Skin epidermis (tissue), 12 donors: Measurements from ENCODE around the gene MPI.
"Not testable (repeated sequence)": the region's sequence is repeated elsewhere in the genome, so short reads cannot be mapped to it uniquely, and the experiment has no call there.

Experiments
- H3K27ac ChIP-seq, 21 experiments: fragments of 200-600 bp; sonication (generic) in 11 of 21; one replicate each; pipeline ENCODE4 v1.5.0; 2020; ENCODE audit warnings: mild to moderate bottlenecking in 3 of 21, inconsistent platforms in 2 of 21, moderate library complexity in 2 of 21
- H3K4me3 ChIP-seq, 7 experiments: fragments of 200-600 bp; sonication (generic) in 2 of 7; one replicate each; pipeline ENCODE4 v1.5.0; 2020; ENCODE audit warnings: inconsistent platforms in 2 of 7, mild to moderate bottlenecking in 2 of 7, moderate library complexity in 1 of 7

The MPI gene

DNA sequence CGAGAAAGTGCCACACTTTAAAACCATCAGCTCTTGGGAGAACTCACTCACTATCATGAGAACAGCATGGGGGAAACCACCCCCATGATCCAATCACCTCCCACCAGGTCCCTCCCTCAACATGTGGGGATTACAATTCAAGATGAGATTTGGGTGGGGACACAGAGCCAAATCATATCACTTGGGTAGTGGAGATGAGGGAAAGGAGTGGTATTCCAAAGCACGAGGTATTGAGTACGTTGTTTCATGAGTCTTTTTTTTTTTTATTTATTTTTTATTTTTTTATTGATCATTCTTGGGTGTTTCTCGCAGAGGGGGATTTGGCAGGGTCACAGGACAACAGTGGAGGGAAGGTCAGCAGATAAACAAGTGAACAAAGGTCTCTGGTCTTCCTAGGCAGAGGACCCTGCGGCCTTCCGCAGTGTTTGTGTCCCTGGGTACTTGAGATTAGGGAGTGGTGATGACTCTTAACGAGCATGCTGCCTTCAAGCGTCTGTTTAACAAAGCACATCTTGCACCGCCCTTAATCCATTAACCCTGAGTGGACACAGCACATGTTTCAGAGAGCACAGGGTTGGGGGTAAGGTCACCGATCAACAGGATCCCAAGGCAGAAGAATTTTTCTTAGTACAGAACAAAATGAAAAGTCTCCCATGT, 2.2 kb upstream of the MPI start:
- not testable (repeated sequence) for H3K27ac ChIP-seq

DNA sequence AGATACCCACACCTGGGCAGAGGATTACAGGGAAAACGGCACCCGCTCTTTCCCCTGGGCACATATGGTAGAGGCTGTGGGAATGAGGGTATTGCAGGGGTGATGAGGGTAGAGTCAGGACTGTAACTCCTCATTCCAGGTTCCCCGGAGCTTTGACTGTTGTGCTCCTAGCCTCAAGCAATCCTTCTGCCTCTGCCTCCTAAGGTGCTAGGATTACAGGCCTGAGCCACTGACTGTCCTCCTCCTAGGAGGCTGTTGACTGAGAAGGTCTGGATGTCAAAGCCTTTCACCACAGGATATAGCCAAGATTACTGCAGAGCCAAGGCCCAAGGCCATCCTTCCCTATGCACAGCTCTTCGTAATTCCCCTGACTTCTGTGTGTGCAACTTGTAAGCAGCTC, 1.1 kb upstream of the MPI start:
- peak overlapping the region in 2 of 21 experiments; percentile 65 to 87 for H3K27ac ChIP-seq
- no peak overlapping the region for H3K4me3 ChIP-seq

More for the DNA sequence above, 2.2 kb upstream of the MPI start:
- not testable (repeated sequence) for H3K4me3 ChIP-seq

DNA sequence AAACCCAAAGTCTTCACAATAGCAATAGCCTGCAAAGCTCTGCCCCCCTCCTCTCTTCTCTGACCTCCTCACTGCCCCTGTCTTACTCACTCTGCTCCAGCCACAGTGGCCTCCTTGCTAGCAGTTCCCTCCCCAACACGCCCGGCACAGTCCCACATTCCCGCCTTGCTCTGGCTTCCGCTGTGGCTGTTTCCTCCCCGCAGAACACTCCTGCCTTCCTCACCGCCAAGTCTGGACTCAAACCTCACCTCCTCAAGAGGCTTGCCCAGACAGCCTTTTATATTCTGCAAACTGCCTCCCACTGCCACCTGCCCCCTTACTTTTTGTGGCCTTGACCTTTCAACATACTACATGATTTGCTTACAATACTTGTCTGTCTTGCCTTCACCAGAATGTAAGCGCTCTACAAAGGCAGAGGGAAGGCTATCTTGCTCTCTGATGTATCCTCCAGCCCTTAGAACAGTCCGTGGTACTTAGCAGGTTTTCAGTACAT, 406 bp upstream of the MPI start:
- Histone ChIP-seq H3K27ac (peak overlapping the region in 20 of 21 experiments; percentile 7 to 90 (median 84)), H3K4me3 (peak overlapping the region; percentile 53 to 89 (median 60))

DNA sequence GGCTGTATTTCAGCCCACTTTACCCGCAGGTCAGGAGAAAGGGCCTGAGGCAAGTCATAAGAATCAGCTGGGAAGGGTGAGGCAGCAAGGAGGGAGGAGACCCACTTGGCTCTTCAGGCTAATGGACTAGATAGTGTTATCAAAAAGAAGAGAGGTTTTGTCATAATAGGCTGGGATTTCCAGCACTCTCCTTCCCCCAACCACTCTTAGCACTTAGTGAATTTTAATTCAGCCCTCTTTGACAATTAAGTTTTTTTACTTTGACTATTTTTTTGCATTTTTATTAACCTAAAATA, 771 bp downstream of the MPI start:
- peak overlapping the region; percentile 53 to 89 (median 60) for H3K4me3 ChIP-seq
- H3K27ac ChIP-seq, result peak overlapping the region in 16 of 21 experiments; percentile 7 to 90 (median 84)

DNA sequence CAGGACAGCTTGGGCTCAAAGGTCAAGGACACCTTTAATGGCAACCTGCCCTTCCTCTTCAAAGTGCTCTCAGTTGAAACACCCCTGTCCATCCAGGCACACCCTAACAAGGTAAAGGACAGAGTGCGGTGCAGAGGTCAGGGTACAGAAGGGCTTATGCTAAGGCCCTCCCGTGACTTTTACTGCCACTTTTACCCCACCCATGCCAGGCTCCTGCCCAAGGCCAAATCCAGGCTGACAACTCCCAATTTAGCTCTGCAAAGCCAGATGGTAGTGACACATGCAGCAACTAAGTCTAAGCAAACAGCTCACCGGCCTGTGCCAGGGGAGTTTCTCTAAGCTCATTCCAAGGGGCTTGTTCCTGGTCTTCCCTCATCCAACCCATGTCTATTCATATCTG, 1.6 kb downstream of the MPI start:
- Histone ChIP-seq H3K4me3 (no peak overlapping the region), H3K27ac (peak overlapping the region in 1 of 21 experiments; percentile 88)

DNA sequence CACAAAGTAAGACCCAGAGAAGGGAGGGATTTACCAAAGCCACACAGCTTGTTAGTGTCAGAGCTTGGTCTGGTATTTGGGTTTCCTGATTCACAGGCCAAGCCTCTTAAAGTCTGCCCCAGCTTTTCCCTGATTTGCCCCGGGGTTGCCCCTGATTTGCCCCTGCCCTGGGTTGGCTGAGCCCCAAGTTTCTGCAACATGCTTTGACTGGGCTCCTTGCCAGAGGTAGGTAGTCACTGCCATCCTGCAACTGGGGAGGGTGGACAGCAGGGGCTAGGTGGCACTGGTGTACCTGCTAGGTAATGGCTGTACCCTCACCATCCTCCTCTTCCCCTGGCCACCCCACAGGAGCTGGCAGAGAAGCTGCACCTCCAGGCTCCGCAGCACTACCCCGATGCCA, 2.5 kb downstream of the MPI start:
- no peak overlapping the region for H3K4me3 ChIP-seq

DNA sequence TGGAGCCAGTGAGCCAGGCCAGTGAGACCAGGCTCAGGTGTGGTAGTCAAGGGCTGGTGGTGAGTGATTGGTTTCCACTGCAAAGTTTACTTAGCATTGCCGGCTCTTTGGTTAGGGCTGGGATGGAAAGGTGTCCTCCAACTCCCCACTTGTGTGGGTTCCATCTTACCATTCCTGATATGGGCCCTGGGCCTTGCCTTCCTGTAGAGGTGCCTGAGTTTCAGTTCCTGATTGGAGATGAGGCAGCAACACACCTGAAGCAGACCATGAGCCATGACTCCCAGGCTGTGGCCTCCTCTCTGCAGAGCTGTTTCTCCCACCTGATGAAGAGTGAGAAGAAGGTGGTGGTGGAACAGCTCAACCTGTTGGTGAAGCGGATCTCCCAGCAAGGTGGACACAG, 3.1 kb downstream of the MPI start:
- Histone ChIP-seq H3K27ac (peak overlapping the region in 5 of 21 experiments; percentile 24 to 75 (median 31)), H3K4me3 (no peak overlapping the region)

More for the DNA sequence above, 2.5 kb downstream of the MPI start:
- peak overlapping the region in 2 of 21 experiments; percentile 24 to 75 for H3K27ac ChIP-seq

DNA sequence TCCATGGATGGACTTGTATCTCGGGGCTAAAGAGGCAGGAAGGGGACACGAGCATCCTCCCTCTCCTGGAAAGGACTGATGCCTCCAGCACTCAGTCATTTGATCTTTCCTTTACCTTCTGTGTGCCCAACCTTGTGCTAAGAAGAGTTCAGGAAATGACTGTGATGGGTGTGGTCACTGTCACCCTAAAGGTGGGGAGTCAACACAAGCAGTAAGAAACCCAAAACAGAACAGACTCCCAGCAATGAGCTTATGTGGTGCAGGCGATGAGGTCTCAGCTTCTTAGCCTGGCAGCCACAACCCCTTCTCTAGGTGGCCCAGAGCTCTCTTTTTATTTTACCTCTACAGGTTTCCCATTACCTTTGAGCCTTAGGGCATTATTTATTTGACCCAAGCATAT, 3.8 kb downstream of the MPI start:
- peak overlapping the region in 5 of 21 experiments; percentile 24 to 75 (median 31) for H3K27ac ChIP-seq
- H3K4me3 ChIP-seq, result no peak overlapping the region

DNA sequence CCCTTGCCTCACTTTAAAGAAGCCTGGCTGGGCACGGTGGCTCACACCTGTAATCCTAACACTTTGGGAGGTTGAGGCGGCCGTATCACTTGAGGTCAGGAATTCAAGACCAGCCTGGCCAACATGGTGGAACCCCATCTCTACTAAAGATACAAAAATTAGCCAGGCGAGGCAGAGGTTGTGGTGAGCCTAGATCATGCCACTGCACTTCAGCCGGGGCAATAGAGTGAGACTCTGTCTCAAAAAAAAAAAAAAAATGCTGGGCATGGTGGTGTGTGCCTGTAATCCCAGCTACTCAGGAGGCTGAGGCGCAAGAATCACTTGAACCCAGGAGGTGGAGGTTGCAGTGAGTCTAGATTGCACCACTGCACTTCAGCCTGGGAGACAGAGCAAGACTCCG, 4.5 kb downstream of the MPI start:
- H3K27ac ChIP-seq, result peak overlapping the region in 1 of 21 experiments; percentile 36
- not testable (repeated sequence) for H3K4me3 ChIP-seq

DNA sequence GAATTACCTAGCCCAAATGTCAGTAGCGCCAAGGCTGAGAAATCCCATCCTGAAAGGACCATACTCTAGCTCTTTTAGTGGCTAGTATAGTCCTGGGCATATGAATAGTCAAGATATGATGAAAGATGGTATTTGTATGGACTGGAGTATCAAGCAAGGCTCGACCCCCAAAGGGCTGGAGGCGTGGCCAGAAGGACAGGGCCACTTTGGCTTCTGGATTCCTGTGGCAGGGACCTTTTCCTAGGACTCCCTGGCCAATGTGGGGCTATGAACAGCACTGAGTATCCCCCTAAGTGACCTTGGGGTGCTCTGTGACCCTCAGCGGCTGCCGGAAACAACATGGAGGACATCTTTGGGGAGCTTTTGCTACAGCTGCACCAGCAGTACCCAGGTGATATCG, 6.0 kb downstream of the MPI start:
- Histone ChIP-seq H3K4me3 (no peak overlapping the region), H3K27ac (no peak overlapping the region)

DNA sequence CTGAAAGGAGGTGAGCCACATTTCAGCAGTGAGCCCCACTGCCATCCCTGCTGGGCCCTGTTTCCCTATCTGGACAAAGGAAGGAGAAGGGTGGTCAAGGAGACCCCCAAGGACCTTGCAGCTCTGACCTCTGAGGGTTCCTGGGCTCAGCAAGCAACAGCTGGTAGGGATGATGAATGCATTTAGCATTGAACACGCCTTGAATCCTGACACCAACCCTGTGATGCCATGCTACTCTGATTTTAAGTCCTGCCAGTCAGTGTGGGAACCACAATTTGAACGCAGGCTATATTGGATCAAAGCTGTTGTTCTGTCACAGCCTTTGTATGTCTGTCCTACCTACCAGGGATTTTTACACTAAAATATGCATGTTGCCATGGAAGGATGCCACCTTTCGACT, 6.5 kb downstream of the MPI start:
- H3K4me3 ChIP-seq, result no peak overlapping the region
- peak overlapping the region in 1 of 21 experiments; percentile 16 for H3K27ac ChIP-seq

DNA sequence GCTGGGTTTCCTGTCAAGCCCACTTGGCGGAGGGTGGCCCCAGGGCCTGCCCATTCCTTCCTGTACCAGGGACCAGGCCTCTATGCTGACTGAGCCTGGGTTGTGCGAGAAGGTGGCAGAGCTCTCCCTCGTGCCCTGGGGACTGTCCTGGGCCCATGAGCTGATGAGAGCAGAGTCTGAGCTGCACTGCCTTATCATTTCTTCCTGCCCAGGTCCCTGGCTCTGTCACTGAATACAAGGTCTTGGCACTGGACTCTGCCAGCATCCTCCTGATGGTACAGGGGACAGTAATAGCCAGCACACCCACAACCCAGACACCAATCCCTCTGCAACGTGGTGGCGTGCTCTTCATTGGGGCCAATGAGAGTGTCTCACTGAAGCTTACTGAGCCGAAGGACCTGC, 7.5 kb downstream of the MPI start:
- no peak overlapping the region for H3K4me3 ChIP-seq
- peak overlapping the region in 1 of 21 experiments; percentile 12 for H3K27ac ChIP-seq

DNA sequence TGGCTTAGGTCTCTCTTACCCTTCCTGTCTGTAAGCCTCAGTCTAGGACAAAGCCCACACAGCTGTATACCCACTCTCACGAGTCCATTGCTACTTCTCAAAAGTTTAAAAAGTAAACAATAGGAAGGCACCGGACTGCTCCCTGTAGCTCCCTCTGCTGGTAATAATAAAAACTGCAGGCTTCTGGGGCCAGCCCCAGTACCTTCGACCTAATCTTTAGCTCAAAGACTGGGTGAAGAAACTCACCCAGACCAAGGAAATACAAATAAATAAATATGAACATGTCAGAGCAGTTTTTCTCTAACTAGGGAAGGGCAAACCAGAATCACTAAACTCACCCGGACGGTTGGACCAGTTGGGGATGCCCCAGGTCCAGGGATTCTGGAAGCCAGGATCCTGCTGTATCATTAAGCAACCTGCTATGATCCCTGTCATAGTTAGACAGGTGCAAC, 11.8 kb downstream of the MPI start:
- peak overlapping the region in 11 of 21 experiments; percentile 5 to 70 (median 47) for H3K27ac ChIP-seq
- no peak overlapping the region for H3K4me3 ChIP-seq

DNA sequence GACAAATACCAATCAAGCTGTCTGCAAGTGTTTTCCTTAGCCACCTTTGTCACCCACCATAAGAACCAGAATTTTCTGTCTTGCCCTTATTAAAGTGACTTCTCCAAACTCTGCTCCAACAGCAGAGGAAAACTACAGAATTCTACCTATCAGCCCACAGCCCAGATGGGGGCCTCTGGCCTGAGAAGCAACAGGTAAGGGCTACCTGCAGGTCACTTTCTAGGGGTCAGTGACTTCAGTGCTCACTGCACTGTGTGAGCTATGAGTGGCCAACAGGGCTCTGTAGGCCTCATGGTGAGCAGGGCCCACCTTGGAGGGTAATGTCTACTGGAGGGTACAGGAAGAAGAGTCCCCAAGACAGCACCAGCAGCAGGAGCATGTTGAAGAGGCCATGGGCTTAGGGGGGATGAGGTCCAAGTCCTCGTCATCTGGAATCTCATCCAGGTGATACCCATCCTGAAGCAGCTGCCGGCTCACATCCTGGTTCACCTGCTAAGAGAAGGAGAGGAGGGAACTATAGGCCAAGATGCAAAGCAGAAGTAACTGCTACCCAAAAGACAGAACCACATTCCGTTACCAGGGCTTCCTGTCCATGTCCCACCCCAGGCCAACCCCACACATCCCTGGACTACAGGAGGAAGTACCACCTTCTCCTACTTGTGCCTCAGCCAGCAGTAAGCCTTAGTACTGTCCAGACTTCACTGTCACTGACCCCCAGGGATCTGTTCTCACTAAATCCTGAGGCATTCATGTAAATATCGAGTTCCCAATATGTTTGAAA, 12.6 kb downstream of the MPI start:
- peak overlapping the region in 9 of 21 experiments; percentile 8 to 62 (median 30) for H3K27ac ChIP-seq
- no peak overlapping the region for H3K4me3 ChIP-seq

DNA sequence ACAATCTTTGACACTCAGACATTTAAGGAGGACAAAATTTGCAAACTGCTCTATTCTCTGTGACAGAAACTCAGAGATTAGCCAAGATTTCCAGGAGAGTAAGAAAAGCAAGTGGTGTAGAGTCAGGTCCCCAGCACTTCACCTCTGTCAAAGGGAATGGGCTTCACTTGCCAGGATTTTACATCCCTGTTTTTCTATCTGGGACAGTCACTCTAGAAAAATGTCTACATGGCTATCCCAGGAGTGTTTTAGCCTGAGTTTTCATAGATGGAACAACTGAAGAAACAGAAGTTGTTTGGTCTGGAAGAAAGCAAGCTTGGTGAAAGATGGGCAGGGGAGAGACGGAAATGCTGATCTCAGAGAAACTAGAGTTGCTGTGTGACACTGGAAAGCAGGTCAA, 13.8 kb downstream of the MPI start:
- Histone ChIP-seq H3K4me3 (no peak overlapping the region), H3K27ac (peak overlapping the region in 1 of 21 experiments; percentile 0)

DNA sequence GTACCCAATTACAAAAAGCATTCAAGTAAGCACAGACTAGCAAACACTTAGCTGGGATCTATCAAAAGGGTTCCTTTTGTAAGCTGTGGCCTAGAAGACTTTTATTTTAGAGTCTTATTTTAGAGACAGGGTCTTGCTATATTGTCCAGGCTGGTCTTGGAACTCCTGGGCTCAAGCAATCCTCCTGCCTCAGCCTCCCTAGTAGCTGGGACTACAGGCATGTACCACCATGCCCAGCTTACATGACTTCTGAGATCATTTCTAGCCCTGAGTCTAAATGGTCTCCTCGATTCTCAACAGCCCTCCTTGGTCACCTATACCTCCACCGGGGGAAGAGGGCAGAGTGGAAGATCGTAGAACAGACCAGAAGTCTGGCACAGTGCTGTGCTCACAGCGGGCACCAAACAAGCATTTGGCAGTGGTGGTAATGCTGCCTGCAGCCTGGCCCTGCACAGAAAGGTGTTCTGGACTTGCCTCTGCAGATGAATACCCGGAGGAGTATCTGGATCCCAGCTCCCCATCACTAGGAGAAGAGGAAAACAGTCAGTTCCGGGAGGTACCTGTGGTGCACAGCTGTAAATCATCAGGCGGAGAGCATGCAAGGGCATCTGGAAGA, 14.5 kb downstream of the MPI start:
- Histone ChIP-seq H3K27ac (peak overlapping the region in 2 of 21 experiments; percentile 0 to 90), H3K4me3 (no peak overlapping the region)

DNA sequence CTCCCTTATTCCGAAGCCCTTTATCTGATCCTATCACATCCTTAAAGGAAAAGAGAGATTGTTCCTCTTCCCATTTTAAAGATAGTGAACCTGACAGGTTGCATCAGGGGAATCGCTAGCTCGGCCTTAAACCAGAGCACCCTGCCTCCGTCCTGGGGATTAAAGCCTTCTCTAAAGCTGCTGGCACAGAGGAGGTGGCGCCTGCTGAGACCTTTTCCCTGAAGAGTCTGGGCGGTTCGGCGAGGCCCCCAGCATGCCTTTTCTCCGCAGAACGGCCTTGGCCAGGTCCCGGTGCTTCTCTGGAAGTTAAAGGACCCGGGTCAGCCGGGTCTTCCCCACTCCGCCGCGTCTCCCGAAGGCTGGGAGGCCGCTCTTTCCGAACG, 16.2 kb downstream of the MPI start:
- peak overlapping the region; percentile 64 to 94 (median 88) for H3K4me3 ChIP-seq
- H3K27ac ChIP-seq, result peak overlapping the region; percentile 84 to 99 (median 96)

DNA sequence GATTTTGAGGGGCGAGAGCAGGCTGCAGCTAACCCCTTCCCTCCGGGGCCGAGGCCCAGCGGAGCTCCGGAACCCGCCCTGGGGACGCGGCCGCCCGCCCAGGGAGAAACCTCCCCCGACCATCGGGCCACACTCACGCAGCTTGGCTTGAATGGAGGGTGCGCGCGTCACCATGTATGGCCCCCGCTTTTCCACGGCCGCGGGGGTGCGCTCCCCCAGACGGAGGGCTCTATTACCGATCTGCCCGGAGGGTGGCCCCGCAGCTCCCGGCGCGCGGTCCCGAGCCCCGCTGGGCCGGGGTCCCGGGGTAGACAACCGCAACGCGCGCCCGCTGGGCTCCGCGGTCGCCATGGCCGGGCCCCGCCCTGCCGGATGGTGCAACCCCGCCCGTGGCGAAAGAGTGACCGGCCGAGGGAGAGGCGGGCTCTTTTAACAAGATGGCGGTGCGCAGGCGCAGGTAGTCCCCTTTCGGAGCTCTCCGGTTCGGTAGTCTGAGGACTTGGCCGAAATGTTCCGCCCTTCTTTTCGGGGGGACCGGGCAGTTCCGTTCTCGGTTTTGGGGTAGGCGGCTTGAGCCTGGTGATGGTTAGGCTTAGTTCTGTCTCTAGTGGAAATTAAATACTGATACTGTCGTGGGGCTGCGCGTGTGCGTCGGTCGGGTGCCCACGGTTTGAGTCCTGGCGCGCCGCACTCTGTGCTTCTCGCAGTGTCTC, 16.8 kb downstream of the MPI start, which contains the start of gene FAM219B:
FAM219B (minus strand) TSS at position 402 of the 713 bp plus-strand sequence; CDS start at position 351, 51 bp downstream.
- peak within 1 kb of the TSS; percentile 84 to 99 (median 96) for H3K27ac ChIP-seq
- peak within 1 kb of the TSS; percentile 64 to 94 (median 88) for H3K4me3 ChIP-seq

DNA sequence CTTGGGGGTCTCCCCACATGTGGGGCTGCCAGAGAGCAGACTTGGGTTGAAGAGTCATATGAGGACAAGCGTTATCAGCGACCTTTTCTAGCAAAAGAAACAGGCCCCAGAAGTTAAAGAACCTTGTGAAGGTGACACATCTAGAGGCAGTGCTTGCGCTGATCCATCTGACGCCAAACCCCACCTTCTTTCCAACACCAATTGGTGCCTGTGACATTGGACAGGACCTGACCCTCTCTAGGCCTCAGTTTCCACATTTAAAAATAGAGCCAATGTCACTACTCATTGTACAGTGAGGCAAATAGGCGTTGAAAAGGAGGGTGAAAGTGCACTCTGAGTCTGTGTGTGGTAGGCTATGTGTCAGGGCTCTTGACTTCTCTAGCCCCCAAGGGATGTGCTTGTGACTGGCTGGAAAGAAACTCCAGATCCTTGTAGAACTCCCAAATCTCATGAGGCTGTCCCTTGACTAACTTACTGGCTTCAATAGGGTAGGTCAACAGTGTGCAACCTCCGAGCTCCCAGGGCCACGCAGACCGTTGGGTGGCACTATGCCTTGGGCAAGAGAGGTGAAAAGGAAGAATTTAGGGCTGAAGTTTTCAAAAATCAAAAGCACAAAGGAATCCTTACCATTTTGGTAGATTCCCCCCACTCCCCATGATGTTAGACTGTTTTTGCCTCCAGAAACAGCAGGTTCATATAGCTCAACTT, 17.5 kb downstream of the MPI start:
- peak overlapping the region in 20 of 21 experiments; percentile 84 to 99 (median 96) for H3K27ac ChIP-seq
- peak overlapping the region; percentile 64 to 94 (median 88) for H3K4me3 ChIP-seq
